ENCODE measurements around the gene SNRK. TPM values are rescaled to one million over a fixed set of nuclear protein-coding genes. Genes with fewer than 3 reads are reported as not detected.

The SNRK gene
- polyA plus RNA-seq, 1 donor: 30.4 TPM

DNA sequence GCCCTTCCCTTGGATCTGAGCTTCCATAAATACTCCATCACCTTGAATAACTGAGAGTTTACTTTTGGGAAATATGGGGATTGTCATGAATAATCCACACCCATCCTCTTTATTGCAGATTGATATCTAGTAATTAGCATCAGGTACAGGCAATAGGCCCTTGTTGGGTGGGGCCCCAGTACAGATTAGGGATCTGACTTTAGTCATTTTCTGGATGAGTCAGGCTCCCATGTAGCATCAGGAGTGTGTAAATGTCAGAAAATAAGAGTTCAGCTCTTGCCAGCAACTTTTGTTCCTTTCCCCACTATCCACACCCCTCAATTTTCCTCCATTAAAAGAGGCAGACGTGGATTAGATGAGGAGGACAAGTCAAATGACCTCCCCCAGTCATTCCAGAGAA is 17.7 kb upstream of the SNRK start:
- no peak for DNase-seq (ENCODE audit: low read depth)

DNA sequence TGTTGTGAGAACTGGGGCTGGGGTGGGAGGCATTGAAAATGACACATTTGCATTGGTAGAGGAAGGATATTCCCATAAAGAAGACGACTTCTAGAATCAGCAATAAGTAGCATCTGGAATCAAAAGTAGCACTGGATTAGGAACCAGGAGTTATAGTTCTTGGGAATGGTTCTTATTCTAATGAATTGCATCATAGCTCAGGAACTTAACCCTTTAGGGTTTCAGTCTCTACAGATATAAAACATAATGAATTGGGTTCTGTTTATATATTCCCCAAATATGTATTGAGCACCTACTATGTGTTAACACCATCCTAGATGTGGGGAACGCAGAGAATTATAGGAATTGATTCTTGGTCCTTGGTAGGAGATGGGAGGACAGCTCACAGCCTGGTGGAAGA is 16.3 kb upstream of the SNRK start:
- DNase-seq (ENCODE audit: low read depth): no peak

GRCh38 chr3:43273416-43273815 is 12.9 kb upstream of the SNRK start:
- no peak for DNase-seq (ENCODE audit: low read depth)

DNA sequence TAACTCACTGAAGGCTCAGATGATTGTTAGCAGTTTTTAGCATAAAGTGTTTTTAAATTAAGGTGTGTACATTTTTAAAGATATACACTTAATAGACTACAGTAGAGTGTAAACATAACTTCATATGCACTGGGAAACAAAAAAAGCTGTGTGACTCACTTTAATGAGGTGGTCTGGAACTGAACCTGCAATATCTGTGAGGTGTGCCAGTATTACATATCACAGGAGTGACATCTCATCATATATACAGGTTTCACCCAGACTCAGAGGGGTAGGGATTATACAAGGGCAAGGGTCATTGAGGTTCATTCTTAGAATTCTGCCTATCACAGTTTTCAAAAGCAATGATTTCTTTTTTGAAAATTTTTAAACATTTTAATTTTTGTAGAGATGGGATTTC is 7.3 kb upstream of the SNRK start:
- no peak for DNase-seq (ENCODE audit: low read depth)

DNA sequence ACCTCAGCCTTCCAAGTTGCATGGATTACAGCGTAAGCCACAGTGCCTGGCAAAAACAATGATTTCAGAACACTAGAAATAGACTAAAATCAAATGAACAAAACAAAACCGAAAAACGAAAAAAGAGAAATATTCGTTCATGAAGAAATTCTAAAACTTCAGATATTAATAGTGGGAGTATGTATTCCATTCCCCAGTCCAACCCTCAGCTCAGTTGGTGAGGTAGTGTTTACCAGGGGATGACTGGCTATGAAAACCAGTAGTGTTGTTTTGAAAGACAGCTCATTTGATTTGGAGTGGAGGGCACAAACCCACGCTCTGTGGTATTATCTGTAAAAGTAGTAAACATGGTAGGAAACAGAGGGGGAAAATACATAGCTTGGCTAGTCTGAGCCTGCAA is 6.8 kb upstream of the SNRK start:
- DNase-seq (ENCODE audit: low read depth): no peak

DNA sequence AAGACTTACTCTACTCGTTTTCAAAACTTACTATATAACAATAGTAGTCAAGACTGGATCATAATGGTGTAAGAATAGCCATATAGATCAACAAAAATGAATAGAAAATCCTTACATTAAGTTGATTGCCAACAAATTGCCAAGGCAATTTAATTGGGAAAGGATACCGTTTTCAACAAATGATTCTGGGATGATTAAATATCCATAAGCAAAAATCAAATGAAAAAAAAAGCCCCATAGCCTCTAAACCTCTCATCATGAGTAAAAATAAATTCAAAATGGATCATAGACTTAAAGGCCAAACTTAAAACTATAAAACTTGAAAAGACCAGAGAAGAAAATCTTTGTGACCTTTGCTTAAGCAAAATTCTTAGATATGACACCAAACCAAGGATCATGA is 5.3 kb upstream of the SNRK start:
- DNase-seq (ENCODE audit: low read depth): no peak

DNA sequence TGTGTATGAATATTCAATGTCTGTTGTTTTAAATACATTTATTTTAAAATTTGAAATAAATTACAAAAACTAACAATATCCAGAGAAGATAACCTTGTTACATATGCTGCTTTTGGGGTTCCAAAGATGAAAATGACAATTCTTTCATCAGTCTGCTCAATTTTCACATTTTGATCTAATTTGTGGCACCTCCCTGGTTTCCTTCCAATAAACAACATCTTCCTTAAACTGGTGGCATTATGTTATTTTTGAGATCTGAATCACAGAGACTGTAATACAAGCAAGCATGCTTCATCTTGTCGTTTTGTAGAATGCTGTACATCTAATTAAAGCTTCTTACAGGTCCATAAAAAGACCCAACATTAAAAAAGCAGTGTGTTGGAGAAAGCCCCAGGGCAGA is 2.2 kb upstream of the SNRK start:
- no peak for DNase-seq (ENCODE audit: low read depth)

DNA sequence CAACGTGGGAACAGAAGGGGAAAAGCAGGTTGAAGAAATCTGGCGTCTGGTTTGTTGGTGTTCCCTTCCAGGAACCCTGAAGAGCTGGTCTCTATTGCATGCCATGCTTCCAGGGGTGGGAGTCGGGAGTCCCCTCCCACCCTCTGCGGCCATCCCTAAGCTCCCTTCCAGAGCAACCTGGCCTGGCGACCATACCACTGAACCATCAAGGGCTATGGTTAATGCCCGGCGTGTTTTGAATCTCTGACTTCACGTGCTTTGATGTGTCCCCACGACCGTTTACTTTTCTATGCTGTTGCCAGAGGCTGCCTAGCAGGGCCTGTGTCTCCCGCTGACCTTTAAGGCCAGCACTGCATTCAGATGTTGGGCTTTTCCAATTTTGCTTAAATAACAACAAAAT is 696 bp upstream of the SNRK start:
- DNase-seq (ENCODE audit: low read depth): no peak

DNA sequence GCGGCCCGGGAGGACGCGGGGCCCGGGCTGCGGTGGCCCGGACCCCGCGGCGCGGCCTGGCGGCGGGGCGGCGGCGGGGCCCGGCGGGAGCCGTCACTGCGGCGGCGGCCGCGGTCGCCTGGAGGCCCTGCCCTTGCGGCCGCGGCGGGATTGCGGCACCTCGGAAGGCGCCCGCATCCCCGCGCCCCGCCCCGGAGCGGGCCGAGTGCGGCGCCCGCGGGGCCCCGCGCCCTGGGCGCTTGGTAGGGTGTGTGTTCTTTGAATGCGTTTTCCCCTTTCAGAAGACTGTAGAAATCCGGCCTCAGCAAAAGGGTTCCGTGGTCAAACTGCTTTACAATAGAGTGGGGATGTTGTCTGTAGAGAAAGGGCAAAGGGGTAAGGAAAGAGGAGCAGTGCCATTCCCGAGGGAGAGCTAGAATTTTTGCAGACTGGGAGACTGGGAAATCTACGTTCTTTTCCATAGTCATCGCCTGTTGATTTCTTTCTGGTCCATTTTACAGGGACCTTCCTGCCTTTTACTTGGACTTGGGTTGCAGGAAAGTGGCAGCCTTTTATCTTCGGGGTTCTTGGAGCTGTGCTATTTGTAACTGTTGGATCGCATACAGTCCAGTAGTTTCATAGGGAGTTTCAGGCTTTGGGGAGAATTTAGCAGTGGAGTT is 630 bp downstream of the SNRK start:
- DNase-seq (ENCODE audit: low read depth): no peak

DNA sequence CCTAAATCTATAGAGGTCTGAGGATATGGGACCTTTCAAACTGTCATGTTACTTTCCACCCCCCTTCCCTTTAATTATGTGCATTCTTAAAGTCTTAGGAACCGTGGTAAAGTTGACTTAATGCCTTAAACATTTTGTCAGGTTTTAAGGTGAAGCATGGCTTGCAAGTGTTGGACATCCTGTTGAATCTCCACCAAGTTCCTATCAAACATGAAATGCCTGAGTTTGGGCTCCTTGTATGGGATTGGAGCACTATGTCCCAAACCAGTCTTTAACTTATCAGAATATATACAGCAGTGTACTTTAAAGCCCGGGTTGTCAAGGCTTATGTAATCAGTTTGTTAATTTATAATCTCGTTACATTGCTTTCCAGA is 1.1 kb downstream of the SNRK start:
- DNase-seq (ENCODE audit: low read depth): no peak

DNA sequence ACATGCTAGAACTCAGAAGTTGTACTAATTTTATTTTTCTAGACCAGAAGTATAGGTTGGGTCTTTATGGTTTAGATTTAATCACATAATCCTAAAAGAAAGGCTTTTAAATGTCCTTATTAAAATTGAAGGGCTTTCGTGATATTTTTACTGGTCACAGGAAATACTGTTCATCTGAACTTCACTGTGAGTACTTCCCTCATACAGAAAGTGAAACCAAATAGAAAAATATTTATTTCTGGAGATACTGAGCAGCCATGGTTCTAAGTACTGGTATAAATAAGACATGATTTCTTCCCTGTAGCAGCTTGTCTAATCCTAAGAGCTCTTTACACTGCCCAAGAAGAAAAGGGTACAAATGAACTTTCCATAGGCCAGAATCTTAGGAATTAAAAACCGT is 2.0 kb downstream of the SNRK start:
- DNase-seq (ENCODE audit: low read depth): no peak

DNA sequence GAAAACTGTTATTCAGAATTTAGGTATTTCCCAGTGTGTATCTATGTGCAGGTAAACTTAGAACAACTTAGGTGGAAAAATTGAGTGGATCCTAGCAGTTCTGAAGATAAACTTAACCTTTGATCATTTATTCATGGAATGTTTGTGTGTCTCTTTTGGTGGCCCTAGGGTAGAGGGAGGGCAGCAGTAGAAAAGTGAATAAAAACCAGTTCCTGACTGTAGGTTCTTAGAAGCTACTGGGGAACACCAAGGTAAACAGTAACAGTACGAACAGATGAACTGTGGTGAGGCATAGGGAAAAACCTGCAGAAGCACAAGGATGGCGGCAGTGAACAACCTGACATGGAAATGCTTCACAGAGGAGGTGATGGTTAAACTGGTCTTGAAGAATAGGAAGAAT is 2.5 kb downstream of the SNRK start:
- no peak for DNase-seq (ENCODE audit: low read depth)

DNA sequence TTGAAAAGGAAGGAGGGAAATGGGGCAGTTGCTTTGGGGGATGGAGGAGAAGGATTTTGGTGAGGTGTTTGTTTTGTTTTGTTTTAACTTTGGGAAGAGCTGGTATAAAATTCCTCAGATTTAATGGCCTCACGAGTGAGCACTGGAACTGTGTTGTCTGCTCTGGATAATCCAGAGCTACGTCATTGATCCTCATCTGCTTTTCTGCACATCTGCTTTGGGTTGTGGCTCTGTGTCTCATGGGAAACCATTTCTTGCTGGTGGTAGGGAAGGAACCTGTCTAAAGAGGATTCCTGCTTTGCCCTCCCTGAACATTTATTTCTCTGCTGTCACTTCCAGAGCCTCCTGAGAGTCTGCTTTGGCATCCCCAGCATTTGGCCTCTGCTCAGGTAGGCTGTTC is 3.1 kb downstream of the SNRK start:
- no peak for DNase-seq (ENCODE audit: low read depth)

DNA sequence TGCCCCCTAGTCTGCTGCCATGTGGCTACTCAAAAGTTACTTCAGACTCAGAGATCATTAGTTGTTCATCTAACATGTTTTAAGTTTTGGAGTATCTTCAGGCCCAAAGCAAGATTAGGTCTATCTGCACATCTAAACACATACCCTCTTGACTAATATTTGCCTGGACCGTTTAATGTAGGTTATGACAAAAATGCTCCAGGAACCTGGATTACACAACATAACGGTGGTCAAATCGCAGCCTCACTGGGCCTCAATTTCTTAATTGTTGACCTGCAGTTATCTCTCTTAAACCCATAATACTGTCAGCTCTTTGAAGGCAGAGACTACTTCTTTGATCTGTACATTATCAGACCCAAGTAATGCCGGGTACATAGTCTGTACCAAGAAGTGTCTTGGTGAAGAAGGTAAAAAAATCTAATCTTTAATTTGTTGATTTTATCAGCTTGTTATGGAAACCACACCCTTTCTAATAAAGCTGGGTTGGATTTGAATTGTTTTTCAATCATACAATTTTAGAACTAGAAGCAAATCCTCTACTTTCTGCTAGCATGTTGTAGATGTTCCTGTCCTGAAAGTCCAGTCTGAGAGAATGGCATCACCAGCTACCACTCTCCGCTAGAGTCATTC is 3.6 kb downstream of the SNRK start:
- DNase-seq (ENCODE audit: low read depth): no peak

DNA sequence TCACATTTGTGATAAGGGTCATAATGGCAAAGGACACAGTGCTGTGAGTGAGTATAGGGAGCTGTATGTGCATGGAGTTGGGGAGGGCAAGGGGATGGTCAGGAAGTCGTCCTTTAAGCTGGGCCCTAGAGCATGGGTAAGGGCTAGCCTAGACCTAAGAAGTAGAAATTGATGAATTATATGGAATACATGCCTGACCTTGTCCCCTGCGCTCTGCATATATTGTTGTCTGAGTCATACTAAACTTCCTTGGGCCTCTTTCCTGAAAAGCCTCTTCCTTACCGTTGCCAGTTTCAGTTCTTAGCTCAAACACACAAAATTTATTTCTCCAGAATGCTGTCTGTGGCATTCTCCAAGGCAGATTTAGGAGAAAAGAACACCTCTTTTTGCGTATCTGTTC is 4.6 kb downstream of the SNRK start:
- no peak for DNase-seq (ENCODE audit: low read depth)

- no peak for DNase-seq (ENCODE audit: low read depth)
Observed at GRCh38 chr3:43291546-43291945, 5.2 kb downstream of the SNRK start.

DNA sequence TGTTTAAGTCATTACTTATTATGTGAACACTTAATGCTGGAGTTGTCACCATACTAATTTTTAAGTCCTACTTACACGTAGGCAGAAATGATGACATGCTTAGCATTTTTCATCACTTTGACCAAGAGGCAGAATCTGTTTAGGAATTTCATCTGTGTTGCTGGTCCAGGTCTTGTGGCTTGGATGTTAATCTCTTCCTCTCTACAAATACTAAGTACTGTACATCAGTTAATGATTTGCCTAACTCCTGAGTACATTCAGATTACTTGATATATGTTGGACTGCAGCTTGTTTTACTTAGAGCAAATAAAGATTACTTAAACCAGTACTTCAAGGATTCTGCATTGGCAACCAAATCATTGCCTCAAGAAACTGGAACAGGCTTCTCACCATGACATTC is 8.6 kb downstream of the SNRK start:
- no peak for DNase-seq (ENCODE audit: low read depth)

- DNase-seq (ENCODE audit: low read depth): no peak
Observed at GRCh38 chr3:43296565-43296964, 10.2 kb downstream of the SNRK start.

GRCh38 chr3:43298292-43298691 is 12.0 kb downstream of the SNRK start:
- no peak for DNase-seq (ENCODE audit: low read depth)

GRCh38 chr3:43298761-43299160 is 12.4 kb downstream of the SNRK start:
- no peak for DNase-seq (ENCODE audit: low read depth)

GRCh38 chr3:43302116-43302880 is 16.0 kb downstream of the SNRK start:
- no peak for DNase-seq (ENCODE audit: low read depth)

DNA sequence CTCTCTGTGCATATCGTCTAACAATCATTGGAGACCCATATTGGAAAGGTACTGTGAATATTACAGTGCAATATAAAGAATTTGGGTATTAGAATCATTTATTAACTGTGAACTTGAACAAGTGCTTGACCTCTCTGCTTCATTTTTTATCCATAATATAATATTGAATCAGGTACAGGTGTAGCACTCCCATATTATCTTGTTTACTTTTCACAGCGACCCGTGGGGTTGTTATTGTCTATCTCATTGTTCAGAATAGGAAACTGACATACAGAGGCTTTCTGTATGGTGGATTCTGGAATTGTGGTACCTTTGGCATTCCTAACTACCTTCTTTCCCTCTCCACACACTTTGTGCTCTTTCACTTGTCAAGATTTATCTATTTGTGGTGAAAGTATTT is 17.8 kb downstream of the SNRK start:
- no peak for DNase-seq (ENCODE audit: low read depth)

DNA sequence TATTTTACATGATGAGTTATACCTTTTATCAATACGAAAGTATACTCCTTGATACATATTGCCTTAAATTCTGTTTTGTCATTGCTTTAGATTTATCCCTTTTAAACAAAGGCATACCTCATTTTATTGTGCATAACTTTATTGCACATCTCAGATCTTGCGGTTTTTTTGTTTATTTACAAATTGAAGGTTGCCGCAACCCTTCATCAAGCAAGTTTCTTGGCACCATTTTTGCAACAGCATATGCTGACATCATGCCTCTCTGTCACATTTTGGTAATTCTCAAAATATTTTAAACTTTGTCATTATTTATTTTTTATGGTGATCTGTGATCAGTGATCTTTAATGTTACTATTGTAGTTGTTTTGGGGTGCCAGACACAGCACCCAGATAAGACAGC is 20.9 kb downstream of the SNRK start:
- no peak for DNase-seq (ENCODE audit: low read depth)
